Fibroblast of lung (primary cell): Measurements from ENCODE around the gene RIIAD1. TPM values are rescaled to one million over a fixed set of nuclear protein-coding genes. Genes with fewer than 3 reads are reported as not detected.

Source experiments
- DNase-seq, 2 donors: peaks; one replicate each; pipeline versions ENCODE4 v3.0.0 to v3.0.0-alpha.2; 2010; ENCODE audit warnings: low read depth in 2 of 2
- H2AFZ ChIP-seq: 2 replicates; pipeline ENCODE4 v1.5.1; 2012; ENCODE audit warnings: low read length, control low read depth, inconsistent platforms
- H3K27ac ChIP-seq: 2 replicates; pipeline ENCODE4 v1.5.1; 2011; ENCODE audit warnings: low read length, control low read depth; ENCODE audit not compliant: insufficient read depth
- H3K27me3 ChIP-seq: 2 replicates; pipeline ENCODE4 v1.5.1; 2011; ENCODE audit warnings: mild to moderate bottlenecking, low read length; ENCODE audit not compliant: control insufficient read depth, insufficient read depth
- H3K36me3 ChIP-seq: 2 replicates; pipeline ENCODE4 v1.5.1; 2011; ENCODE audit warnings: low read length; ENCODE audit not compliant: control insufficient read depth, insufficient read depth
- H3K4me1 ChIP-seq: 2 replicates; pipeline ENCODE4 v1.5.1; 2011; ENCODE audit warnings: low read length; ENCODE audit not compliant: control insufficient read depth, insufficient read depth; ENCODE audit errors: extremely low read depth
- H3K4me2 ChIP-seq: 2 replicates; pipeline ENCODE4 v1.5.1; 2011; ENCODE audit warnings: low read length, control low read depth; ENCODE audit not compliant: insufficient read depth; ENCODE audit errors: extremely low read depth
- H3K4me3 ChIP-seq, 4 experiments: fragments of 200-600 bp in 1 of 4; sonication (generic) in 1 of 4; replicated peaks in 1 of 4; 2 replicates each; pipeline ENCODE4 v1.5.1; 2011 to 2016; ENCODE audit warnings: low read length in 4 of 4, low read depth in 3 of 4, mild to moderate bottlenecking in 3 of 4, control low read depth in 2 of 4, inconsistent platforms in 1 of 4, mixed read lengths in 1 of 4; ENCODE audit not compliant: insufficient read depth in 1 of 4; ENCODE audit errors: control extremely low read depth in 1 of 4
- H3K79me2 ChIP-seq: 2 replicates; pipeline ENCODE4 v1.5.1; 2012; ENCODE audit warnings: mild to moderate bottlenecking, low read length, inconsistent platforms; ENCODE audit not compliant: control insufficient read depth, insufficient read depth
- H3K9ac ChIP-seq: 2 replicates; pipeline ENCODE4 v1.5.1; 2011; ENCODE audit warnings: mild to moderate bottlenecking, low read length, control low read depth; ENCODE audit not compliant: insufficient read depth
- H3K9me3 ChIP-seq: 2 replicates; pipeline ENCODE4 v1.5.1; 2012; ENCODE audit warnings: low read depth, low read length; ENCODE audit not compliant: control insufficient read depth, insufficient read depth
- H4K20me1 ChIP-seq: 2 replicates; pipeline ENCODE4 v1.5.1; 2011; ENCODE audit warnings: low read length; ENCODE audit not compliant: control insufficient read depth, insufficient read depth; ENCODE audit errors: extremely low read depth
- EZH2 ChIP-seq: IDR thresholded peaks from 2 replicates; pipeline ENCODE4 v1.5.1; 2012; ENCODE audit warnings: low read length, control low read depth, mild to moderate bottlenecking; ENCODE audit errors: missing control alignments
- polyA plus RNA-seq, 2 donors: library from polyadenylated mRNA; depleted of rRNA in 1 of 2; stranded (reverse) in 1 of 2; unstranded in 1 of 2; fragments of >200 nt; gene quantifications; 2 replicates each; pipeline ENCODE4 v1.2.1, GENCODE V29; 2011 to 2012; ENCODE audit warnings: missing spikeins in 1 of 2
- total RNA-seq: library from RNA; depleted of rRNA; stranded (reverse); fragments of >200 nt; gene quantifications from 2 replicates; pipeline ENCODE4 v1.2.1, GENCODE V29; 2014
- TF ChIP-seq, protein P1 (sequence below), 2 donors: IDR thresholded peaks in 1 of 2; conservative IDR thresholded peaks in 1 of 2; 1 replicate in 1 of 2; 2 replicates in 1 of 2; pipeline ENCODE4 v1.5.1; 2011 to 2012; ENCODE audit warnings: low read length in 2 of 2, control low read depth in 1 of 2, inconsistent platforms in 1 of 2, low read depth in 1 of 2, mild to moderate bottlenecking in 1 of 2

The RIIAD1 gene
- total and polyA plus RNA-seq, 2 donors (not counting 1 experiment from before 2014, with no cell fraction given) = not detected

DNA sequence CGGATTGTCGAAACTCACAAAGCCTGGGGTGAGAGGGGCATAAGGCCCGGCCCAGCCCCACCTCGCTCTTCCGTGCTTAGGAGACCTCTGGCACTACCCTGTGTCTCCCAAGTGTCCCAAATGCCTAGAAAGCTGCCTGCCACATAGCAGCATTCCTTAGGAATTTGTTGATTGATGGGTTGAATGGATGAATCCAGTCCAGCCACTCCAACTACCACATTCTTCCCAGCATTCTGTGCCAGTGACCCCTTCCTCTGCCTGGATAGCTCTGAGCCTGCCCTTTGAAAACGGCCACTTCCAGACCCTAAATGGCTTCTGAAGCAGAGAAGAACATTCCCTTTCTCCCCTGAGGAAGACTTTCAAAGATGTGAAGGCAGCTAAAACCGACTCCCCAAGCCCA lies 16.2 kb upstream of the RIIAD1 start:
- no peaks in the 10 kb centered on the region for H3K36me3 ChIP-seq
- no peaks in the 10 kb centered on the region for H4K20me1 ChIP-seq
- no peaks in the 10 kb centered on the region for H3K27me3 ChIP-seq
- no peak overlapping the region for H3K27ac ChIP-seq
- H2AFZ ChIP-seq = no peak overlapping the region
- no peaks in the 10 kb centered on the region for H3K79me2 ChIP-seq
- H3K4me3 ChIP-seq = no peak overlapping the region
- no peak for DNase-seq
- H3K9me3 ChIP-seq = no peaks in the 10 kb centered on the region
- TF ChIP-seq, protein P1, sequence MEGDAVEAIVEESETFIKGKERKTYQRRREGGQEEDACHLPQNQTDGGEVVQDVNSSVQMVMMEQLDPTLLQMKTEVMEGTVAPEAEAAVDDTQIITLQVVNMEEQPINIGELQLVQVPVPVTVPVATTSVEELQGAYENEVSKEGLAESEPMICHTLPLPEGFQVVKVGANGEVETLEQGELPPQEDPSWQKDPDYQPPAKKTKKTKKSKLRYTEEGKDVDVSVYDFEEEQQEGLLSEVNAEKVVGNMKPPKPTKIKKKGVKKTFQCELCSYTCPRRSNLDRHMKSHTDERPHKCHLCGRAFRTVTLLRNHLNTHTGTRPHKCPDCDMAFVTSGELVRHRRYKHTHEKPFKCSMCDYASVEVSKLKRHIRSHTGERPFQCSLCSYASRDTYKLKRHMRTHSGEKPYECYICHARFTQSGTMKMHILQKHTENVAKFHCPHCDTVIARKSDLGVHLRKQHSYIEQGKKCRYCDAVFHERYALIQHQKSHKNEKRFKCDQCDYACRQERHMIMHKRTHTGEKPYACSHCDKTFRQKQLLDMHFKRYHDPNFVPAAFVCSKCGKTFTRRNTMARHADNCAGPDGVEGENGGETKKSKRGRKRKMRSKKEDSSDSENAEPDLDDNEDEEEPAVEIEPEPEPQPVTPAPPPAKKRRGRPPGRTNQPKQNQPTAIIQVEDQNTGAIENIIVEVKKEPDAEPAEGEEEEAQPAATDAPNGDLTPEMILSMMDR (conservative IDR thresholded peaks at IDR 0.05 in 1 of 2, IDR thresholded peaks at IDR 0.05 in 1 of 2; ENCODE audit: low read depth in 1 of 2, low read length in 2 of 2) = no peak
- TF ChIP-seq EZH2 = no peak
- H3K4me2 ChIP-seq = no peak overlapping the region
- no peak overlapping the region for H3K9ac ChIP-seq
- H3K4me1 ChIP-seq = no peaks in the 10 kb centered on the region

DNA sequence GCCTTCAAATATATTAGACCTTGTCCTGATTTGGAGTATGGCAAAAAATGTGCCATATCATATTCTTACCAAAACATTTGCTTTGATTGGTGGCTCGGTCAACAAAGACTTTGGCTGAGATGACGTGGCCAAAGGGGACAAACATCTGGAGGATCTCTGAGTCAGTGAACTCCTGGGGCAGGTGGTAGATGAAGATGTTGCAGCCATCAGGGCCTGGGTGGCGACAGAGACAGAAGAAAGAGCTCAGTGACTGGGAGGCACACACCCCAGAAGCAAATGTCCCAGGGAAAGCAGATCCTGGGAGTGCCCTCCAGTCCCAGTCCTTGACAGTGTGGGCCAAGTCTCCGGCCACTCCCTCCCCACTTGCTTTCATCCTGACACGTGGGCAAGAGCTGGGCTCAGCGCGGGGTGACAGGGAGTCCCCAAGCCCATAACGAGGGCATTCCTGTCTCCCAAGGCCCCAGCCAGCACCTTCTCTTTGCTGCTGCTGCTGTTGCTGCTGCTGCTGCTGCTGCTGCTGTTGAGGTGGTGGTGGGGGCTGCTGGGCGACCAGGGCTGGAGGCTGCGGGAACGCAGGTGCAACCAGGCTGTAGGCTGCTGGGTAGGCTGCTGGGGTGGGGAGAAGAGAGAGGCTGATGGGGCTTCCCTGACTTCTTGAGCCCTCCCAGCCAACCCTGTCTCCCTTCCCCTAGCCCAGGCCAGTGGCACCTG lies 15.4 kb upstream of the RIIAD1 start:
- TF ChIP-seq, protein P1 (conservative IDR thresholded peaks at IDR 0.05 in 1 of 2, IDR thresholded peaks at IDR 0.05 in 1 of 2; ENCODE audit: low read depth in 1 of 2, low read length in 2 of 2) = no peak
- no peak for TF ChIP-seq EZH2
- no peaks in the 10 kb centered on the region for H4K20me1 ChIP-seq
- no peak overlapping the region for H2AFZ ChIP-seq

DNA sequence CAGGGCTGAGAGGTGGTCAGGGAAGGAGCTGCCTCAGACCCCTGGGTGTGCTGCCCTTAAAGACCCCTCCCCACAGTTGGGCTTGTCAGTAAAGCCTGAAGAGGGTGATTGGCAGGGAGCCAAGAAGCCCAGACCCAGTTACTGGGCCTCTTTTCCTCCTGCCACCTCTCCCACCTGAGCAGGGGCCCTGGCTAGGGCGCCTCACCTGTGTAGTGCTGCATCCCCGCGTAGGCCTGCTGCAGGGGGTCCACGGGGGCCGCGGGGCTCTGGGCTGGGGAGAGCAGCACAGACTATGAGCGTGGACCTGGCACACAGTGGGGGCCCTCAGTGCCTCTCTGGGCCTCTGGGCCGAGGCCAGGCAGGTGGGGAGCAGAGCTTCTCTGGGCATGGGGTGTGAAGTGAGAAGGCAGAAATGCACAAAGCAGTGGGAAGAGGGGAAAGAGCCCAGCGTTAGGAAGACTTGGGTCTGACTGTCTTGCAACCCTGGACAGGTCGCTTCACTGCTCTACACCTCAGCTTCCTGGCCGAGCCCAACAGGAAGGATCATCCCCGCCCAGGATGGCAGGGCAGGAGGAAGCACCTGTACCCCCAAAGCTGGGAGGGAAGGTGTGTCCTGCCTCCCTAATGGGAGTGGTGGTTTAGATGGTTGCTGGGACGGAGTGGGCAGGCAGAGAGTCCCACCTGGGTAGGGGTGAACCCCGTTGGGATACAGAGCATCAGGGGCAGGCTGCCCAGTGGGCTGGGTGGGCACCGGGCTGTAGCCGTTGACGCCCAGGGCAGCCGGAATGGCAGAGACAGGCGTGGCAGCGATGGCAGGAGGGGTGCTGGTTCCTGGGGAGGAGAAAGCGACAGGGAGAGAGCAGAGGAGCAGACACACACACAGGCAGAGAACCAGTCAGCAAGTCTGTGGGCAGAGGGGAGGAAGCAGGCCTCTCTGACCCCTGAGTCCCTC lies 14.6 kb upstream of the RIIAD1 start:
- Histone ChIP-seq H3K9ac (no peak overlapping the region), H3K9me3 (no peaks in the 10 kb centered on the region), H3K36me3 (no peaks in the 10 kb centered on the region), H3K4me3 (no peak overlapping the region), H3K4me1 (no peaks in the 10 kb centered on the region), H2AFZ (no peak overlapping the region), H3K27ac (no peak overlapping the region), H3K79me2 (no peaks in the 10 kb centered on the region), H3K27me3 (no peaks in the 10 kb centered on the region), H3K4me2 (no peak overlapping the region), H4K20me1 (no peaks in the 10 kb centered on the region)
- no peak for DNase-seq
- TF ChIP-seq EZH2 = no peak
- TF ChIP-seq, protein P1 (conservative IDR thresholded peaks at IDR 0.05 in 1 of 2, IDR thresholded peaks at IDR 0.05 in 1 of 2; ENCODE audit: low read depth in 1 of 2, low read length in 2 of 2) = no peak

More for the DNA sequence above, 15.4 kb upstream of the RIIAD1 start:
- H3K27me3 ChIP-seq = no peaks in the 10 kb centered on the region
- H3K4me3 ChIP-seq = no peak overlapping the region
- DNase-seq = no peak
- H3K27ac ChIP-seq = no peak overlapping the region
- no peaks in the 10 kb centered on the region for H3K36me3 ChIP-seq
- no peaks in the 10 kb centered on the region for H3K9me3 ChIP-seq
- no peaks in the 10 kb centered on the region for H3K79me2 ChIP-seq
- H3K9ac ChIP-seq = no peak overlapping the region
- H3K4me2 ChIP-seq = no peak overlapping the region
- no peaks in the 10 kb centered on the region for H3K4me1 ChIP-seq
